DND-41 (cell line): ENCODE measurements around the gene KCNG2.

Experiments used
- ATAC-seq: fragments of 200-7000 bp; cut with Tn5 transposase; 3 replicates; pipeline ENCODE4 v1.9.1; 2021; ENCODE audit warnings: low read depth; ENCODE audit not compliant: insufficient read depth
- DNase-seq: peaks from one replicate; pipeline ENCODE4 v3.0.0-alpha.2; 2020
- H2AFZ ChIP-seq: 2 replicates; pipeline ENCODE4 v1.6.0; 2012; ENCODE audit warnings: low read depth, low read length
- H3K27ac ChIP-seq: 2 replicates; pipeline ENCODE4 v1.5.1; 2012; ENCODE audit warnings: low read length, inconsistent platforms
- H3K27me3 ChIP-seq: fragments of 200-600 bp; sonication (generic); 2 replicates; pipeline ENCODE4 v1.6.0; 2012; ENCODE audit warnings: low read length, mild to moderate bottlenecking, inconsistent platforms; ENCODE audit not compliant: insufficient read depth, poor library complexity
- H3K36me3 ChIP-seq: 2 replicates; pipeline ENCODE4 v1.5.1; 2012; ENCODE audit warnings: low read length, inconsistent platforms; ENCODE audit not compliant: insufficient read depth
- H3K4me1 ChIP-seq: 2 replicates; pipeline ENCODE4 v1.5.1; 2012; ENCODE audit warnings: mild to moderate bottlenecking, low read length; ENCODE audit not compliant: insufficient read depth
- H3K4me2 ChIP-seq: 2 replicates; pipeline ENCODE4 v1.6.0; 2012; ENCODE audit warnings: mild to moderate bottlenecking, moderate library complexity, low read length, inconsistent platforms; ENCODE audit not compliant: insufficient read depth
- H3K4me3 ChIP-seq, 2 experiments: fragments of 200-600 bp in 1 of 2; shearing (Covaris generic) in 1 of 2; 2 replicates each; pipeline ENCODE4 v1.5.1; 2012 to 2016; ENCODE audit warnings: inconsistent platforms in 2 of 2, low read length in 2 of 2, mild to moderate bottlenecking in 2 of 2, low read depth in 1 of 2, moderate library complexity in 1 of 2
- H3K79me2 ChIP-seq: 2 replicates; pipeline ENCODE4 v1.6.0; 2012; ENCODE audit warnings: low read length, inconsistent platforms; ENCODE audit not compliant: insufficient read depth
- H3K9ac ChIP-seq: 2 replicates; pipeline ENCODE4 v1.6.0; 2012; ENCODE audit warnings: low read depth, mild to moderate bottlenecking, inconsistent platforms, low read length, moderate library complexity
- H3K9me3 ChIP-seq: 2 replicates; pipeline ENCODE4 v1.5.1; 2012; ENCODE audit warnings: low read length, moderate library complexity, mild to moderate bottlenecking, inconsistent platforms; ENCODE audit not compliant: insufficient read depth, severe bottlenecking
- H4K20me1 ChIP-seq: 2 replicates; pipeline ENCODE4 v1.6.0; 2012; ENCODE audit warnings: low read length; ENCODE audit not compliant: insufficient read depth
- EZH2 ChIP-seq: IDR thresholded peaks from 3 replicates; pipeline ENCODE4 v1.6.1; 2012; ENCODE audit warnings: borderline replicate concordance, low read depth, mild to moderate bottlenecking, moderate library complexity, low read length, inconsistent platforms; ENCODE audit not compliant: severe bottlenecking
- TF ChIP-seq, protein P1 (sequence below): IDR thresholded peaks from 2 replicates; pipeline ENCODE4 v1.5.1; 2012; ENCODE audit warnings: borderline replicate concordance, low read length, moderate library complexity, mild to moderate bottlenecking; ENCODE audit not compliant: poor library complexity, severe bottlenecking; ENCODE audit errors: extremely low read depth

Gene KCNG2

DNA sequence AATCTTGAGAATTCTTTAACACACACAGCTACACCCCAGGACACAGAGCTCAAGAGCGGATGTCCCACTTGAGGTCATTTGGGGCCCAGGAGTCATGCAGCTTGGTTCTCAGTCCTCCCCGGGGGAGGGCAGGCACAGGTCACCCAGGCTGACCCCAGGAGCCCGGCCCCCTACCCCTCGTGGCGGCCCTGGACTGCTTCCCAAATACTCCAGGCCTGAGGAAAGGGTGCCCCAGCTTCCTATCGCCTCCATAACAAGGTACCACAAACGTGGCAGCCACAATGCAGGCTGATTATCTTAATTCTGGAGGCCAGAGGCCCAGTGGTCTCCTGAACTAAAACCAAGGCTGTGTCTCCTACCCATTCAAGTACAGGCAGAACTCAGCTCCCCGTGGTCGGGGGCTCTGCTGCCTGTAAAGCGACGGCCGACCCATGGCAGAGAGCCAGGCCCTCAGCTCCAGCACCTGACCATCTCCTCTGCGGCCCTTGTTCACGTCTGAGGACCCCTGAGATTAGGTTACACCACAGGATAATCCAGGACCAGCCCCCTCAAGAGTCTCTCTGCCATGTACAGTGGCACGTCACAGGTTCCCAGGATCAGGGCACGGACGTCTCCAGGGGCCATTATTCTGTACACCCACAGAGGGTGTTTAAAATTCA is 143.2 kb downstream of the KCNG2 start:
- no peak overlapping the region for H3K9ac ChIP-seq
- peaks cover 7% of the 10 kb centered on the region for H3K4me1 ChIP-seq
- no peak overlapping the region for H2AFZ ChIP-seq
- no peaks in the 10 kb centered on the region for H3K27me3 ChIP-seq
- no peak for TF ChIP-seq EZH2
- TF ChIP-seq, protein P1, sequence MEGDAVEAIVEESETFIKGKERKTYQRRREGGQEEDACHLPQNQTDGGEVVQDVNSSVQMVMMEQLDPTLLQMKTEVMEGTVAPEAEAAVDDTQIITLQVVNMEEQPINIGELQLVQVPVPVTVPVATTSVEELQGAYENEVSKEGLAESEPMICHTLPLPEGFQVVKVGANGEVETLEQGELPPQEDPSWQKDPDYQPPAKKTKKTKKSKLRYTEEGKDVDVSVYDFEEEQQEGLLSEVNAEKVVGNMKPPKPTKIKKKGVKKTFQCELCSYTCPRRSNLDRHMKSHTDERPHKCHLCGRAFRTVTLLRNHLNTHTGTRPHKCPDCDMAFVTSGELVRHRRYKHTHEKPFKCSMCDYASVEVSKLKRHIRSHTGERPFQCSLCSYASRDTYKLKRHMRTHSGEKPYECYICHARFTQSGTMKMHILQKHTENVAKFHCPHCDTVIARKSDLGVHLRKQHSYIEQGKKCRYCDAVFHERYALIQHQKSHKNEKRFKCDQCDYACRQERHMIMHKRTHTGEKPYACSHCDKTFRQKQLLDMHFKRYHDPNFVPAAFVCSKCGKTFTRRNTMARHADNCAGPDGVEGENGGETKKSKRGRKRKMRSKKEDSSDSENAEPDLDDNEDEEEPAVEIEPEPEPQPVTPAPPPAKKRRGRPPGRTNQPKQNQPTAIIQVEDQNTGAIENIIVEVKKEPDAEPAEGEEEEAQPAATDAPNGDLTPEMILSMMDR = no peak
- peaks cover 85% of the 10 kb centered on the region for H3K36me3 ChIP-seq
- peaks cover 5% of the 10 kb centered on the region for H3K9me3 ChIP-seq
- H3K27ac ChIP-seq = no peak overlapping the region
- H3K4me2 ChIP-seq = no peak overlapping the region
- DNase-seq = no peak
- H4K20me1 ChIP-seq = peaks cover 49% of the 10 kb centered on the region
- H3K79me2 ChIP-seq = peaks cover 82% of the 10 kb centered on the region
- ATAC-seq = no peak
- H3K4me3 ChIP-seq = no peak overlapping the region

DNA sequence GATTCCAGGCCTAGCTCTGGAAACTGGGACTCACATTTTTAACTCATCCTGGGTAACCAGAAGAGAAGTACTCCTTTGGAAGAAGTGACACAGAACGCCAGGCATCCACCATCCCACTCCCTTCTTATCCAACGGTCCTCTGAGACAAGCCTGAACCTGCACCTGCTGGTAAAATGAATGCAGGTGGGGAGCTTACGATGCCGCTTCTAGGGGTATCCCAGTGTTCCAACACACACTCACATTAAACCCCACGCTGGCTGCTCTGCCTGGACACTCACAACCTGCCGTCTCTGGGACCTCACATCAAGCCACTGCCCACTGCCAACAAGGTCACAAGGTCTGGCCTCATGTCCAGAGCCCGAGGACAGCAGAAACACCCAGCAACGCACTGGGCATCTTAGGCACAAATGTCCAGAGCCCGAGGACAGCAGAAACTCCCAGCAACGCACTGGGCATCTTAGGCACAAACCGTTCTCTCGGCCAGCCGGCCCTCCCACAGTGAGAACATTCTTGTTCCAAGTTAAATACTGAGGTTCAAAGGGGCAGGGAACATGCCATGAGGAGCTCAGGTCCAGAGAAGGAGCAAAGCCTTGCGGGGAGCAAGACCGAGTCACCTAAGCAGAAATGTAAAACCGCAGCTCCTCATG is 143.9 kb downstream of the KCNG2 start:
- H3K4me1 ChIP-seq = peaks cover 7% of the 10 kb centered on the region
- no peak overlapping the region for H3K4me3 ChIP-seq
- H4K20me1 ChIP-seq = peaks cover 48% of the 10 kb centered on the region
- H3K9ac ChIP-seq = no peak overlapping the region
- no peaks in the 10 kb centered on the region for H3K27me3 ChIP-seq
- DNase-seq (no peak), ATAC-seq (no peak)
- peaks cover 82% of the 10 kb centered on the region for H3K79me2 ChIP-seq
- peaks cover 79% of the 10 kb centered on the region for H3K36me3 ChIP-seq
- no peak overlapping the region for H2AFZ ChIP-seq
- peaks cover 3% of the 10 kb centered on the region for H3K9me3 ChIP-seq
- no peak overlapping the region for H3K27ac ChIP-seq
- no peak overlapping the region for H3K4me2 ChIP-seq
- TF ChIP-seq EZH2 = no peak
- TF ChIP-seq, protein P1 = no peak

DNA sequence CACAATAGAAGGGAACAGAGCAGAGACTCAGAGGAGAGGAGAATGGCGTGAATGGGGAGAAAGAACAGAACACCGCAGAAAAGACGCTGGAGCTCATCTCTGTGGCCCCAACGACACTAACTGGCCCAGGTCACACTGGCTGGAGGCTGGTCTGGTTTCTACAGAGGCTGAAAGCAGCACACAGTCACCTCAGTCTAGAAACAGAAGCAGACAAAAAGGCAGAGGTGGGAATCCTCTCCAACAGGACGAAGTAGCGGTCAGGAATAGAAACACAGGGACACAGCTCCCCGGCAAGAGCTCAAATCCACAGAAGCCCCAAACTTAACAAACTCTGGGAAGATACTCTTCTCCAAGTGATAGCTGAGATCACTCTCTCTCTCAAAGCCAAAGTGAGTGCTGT is 144.5 kb downstream of the KCNG2 start:
- H4K20me1 ChIP-seq = peaks cover 52% of the 10 kb centered on the region
- H3K79me2 ChIP-seq = peaks cover 81% of the 10 kb centered on the region
- H3K27ac ChIP-seq = no peak overlapping the region
- peaks cover 7% of the 10 kb centered on the region for H3K4me1 ChIP-seq
- TF ChIP-seq EZH2 = no peak
- TF ChIP-seq, protein P1 = no peak
- no peak overlapping the region for H3K4me2 ChIP-seq
- H3K9me3 ChIP-seq = peaks cover 3% of the 10 kb centered on the region
- no peak for ATAC-seq
- no peak overlapping the region for H2AFZ ChIP-seq
- H3K27me3 ChIP-seq = no peaks in the 10 kb centered on the region
- no peak for DNase-seq
- H3K9ac ChIP-seq = no peak overlapping the region
- peaks cover 78% of the 10 kb centered on the region for H3K36me3 ChIP-seq
- no peak overlapping the region for H3K4me3 ChIP-seq
